HPDE6-E6E7 (cell line): Measurements from ENCODE around the gene GET3.
"Not testable (repeated sequence)": the region's sequence is repeated elsewhere in the genome, so short reads cannot be mapped to it uniquely, and the experiment has no call there.

ENCODE experiments used
- DNase-seq: peaks from one replicate; pipeline ENCODE4 v3.0.0; 2011; ENCODE audit warnings: missing footprints; ENCODE audit errors: extremely low spot score

The GET3 gene

DNA sequence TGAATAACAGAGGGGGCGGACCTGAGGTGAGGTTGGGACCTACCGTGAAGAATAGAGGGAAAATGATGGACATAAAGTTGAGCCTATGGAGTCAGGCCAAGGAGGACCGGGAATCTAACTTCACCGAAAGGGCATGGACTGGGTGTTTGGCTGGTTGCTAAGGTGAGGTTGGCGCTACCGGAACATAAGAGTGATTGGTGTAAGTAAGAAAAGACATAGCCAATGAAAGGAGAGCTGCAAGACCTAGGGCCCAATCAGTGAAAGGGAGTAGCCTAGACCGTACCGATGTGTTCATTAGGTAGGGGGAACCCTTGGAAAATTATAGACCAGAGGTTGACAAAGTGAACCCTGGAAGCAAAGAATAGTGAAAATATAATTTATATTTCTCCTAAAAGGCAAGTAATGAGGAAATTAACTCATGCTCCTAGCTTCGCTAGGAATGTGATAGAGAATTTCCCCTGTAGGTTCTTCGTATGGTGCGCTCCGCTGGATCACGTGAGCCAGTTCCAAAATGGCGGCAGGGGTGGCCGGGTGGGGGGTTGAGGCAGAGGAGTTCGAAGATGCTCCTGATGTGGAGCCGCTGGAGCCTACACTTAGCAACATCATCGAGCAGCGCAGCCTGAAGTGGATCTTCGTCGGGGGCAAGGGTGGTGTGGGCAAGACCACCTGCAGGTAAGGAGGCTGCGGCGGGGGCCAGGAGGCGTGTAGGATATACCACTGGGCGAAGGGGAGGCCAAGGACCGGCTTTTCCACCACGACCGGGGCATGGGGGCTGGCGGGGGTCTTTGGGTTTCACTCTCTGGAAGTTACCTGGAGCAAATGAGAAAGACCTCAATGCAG, at the start of gene GET3:
TSS of gene GET3 (plus strand) at position 503 of the 840 bp plus-strand sequence. CDS start at position 512, 9 bp downstream.
- peak; percentile 99 for DNase-seq

DNA sequence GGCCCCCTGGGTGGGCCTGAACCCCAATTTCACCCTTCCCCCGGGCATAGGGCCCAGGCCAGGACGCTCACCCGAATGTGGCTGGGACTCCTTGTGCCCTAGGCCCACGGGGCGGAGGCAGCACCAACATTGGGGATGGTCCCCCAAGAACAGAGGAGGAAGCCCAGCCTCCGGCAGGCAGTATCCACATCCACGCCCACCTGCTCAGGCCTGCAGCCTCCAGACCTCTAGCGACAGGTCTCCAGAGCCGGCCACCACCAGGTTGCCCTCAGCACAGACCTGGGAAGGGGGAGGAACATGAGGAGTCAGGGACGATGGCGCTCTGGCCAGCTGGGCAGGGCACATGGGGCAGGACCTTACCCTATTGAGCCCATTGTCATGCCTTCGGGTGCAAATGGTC, 48.3 kb upstream of the GET3 start:
- no peak for DNase-seq

DNA sequence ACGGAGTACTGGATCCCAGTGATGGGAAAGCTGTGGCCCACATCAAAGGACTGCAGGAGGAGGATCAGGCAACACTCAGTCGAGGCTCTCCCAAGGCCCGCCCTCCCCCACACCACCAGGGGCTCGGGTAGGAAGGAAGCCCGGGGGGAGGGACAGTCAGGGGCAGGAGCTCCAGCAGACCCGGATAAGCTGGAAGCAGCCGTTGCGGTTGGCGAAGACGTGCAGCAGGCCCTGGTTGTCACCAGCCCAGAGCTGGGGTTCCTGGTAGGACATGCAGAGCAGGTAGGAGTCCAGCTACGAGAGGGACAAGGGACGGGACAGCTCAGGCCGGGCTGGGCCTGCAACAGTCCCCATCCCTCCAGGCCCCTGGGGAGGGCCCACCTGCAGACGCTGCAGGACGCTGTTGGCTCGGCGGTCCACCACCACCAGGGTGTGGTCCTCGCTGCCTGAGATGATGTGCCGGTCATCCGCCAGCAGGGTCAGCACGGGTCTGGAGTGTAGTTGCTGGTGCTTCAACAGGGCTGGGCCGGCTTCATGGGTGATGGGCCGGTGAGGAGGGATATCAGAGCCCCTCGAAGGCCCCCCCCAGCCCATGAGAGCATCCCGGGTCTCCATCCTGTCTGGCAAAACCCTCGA, 47.6 kb upstream of the GET3 start:
- DNase-seq, result no peak

GRCh38 chr19:12692960-12693359, 44.3 kb upstream of the GET3 start:
- no peak for DNase-seq

GRCh38 chr19:12694641-12695040, 42.7 kb upstream of the GET3 start:
- no peak for DNase-seq

- DNase-seq, result no peak
Measured at GRCh38 chr19:12695096-12695495, 42.2 kb upstream of the GET3 start.

DNA sequence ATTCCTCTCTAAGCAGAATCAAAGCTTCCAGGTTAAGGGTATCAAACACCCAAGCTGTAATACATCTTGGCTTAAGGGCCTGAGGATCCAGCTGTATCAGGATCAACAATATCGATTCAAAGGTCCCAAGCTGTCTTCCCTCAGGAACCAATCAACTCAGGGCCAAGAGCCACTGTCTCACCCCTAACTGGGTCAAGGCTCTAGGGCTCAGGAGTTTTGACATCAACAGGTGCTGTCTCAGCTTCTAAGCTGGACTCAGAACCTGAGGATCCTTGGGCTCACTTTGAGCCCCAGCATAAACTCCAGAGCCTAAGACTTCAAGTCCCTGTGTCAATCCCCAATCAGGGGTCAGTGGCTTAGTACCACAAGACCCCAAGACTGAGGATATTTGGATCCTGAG, 41.8 kb upstream of the GET3 start:
- DNase-seq, result no peak

DNA sequence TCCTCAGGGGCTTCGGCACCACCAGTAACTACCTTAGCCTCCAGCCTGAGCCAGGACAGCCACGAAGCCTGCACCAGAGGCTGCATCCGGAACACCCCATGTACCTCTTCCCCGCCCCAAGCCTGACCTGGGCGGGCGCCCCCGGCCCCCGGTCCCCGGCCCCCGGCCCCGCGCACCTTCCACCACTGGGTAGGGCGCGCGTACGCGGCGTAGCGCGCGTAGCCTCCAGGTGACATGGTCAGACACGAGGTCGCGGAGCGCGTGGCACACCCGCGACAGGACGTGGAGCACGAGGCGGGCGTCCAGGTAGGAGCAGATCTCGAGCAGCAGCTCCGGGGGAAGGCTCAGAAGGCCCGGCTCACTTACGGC, 41.3 kb upstream of the GET3 start:
- DNase-seq, result no peak

- peak; percentile 93 for DNase-seq
Measured at GRCh38 chr19:12696366-12697335, 40.6 kb upstream of the GET3 start, which contains the start of gene FBXW9. FBXW9 (minus strand) TSS chr19:12696631; CDS start chr19:12696581, 50 bp downstream.

- DNase-seq, result not testable (repeated sequence)
Measured at GRCh38 chr19:12697425-12697824, 39.9 kb upstream of the GET3 start.

DNA sequence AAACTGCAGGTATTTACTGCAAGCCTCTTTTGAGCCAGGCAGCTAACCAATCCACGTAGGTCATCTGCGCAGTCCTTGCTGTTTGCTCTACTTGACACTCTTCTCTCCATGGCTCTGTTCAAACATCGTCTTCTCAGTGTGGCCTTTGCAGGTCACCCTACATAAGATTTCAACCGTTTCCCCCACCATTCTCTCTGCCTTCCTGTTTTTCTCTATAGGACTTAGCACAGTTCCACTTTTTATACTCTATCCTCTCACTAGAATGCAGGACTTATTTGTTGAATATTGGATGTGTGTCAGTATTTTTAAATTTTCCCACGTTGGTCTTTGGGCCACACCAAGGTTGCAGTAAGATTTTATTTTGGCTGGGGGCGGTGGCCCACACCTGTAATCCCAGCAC, 39.2 kb upstream of the GET3 start:
- no peak for DNase-seq

DNA sequence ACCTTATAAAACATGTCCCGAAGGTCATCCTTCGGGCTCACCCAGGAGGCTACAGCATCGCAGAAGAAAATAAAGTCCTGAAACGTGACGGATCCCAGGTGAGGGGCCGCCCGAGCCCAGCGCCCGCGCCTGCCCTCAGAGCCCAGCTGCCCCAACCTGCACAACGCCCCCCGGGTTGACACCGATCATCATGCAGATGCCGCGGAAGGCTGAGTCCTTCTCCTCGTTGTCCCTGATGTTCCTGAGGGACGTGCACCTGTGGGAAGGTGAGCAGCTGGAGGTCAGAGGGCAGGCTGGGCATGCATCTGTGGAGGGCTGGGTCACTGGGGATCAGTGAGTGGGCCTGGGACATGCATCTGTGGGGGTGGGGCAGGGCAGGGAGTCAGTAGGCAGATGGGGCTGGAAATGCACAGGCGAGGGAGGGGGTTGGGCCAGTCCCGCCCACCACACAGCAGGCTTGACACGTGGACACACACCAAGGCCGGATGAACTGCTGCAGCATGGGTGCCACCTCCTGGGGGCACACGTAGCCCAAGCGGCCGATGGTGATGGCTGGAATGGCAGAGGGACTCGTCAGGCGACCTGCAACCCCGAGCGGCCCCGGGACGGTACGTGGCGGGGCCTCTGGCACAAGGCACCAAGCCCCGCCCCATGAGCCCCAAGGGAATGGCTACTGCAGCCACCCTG, 35.6 kb upstream of the GET3 start:
- no peak for DNase-seq

GRCh38 chr19:12703046-12703445, 34.3 kb upstream of the GET3 start:
- no peak for DNase-seq

GRCh38 chr19:12705169-12705568, 32.1 kb upstream of the GET3 start:
- DNase-seq, result no peak

- DNase-seq, result no peak
Measured at GRCh38 chr19:12705654-12706331, 31.5 kb upstream of the GET3 start.

DNA sequence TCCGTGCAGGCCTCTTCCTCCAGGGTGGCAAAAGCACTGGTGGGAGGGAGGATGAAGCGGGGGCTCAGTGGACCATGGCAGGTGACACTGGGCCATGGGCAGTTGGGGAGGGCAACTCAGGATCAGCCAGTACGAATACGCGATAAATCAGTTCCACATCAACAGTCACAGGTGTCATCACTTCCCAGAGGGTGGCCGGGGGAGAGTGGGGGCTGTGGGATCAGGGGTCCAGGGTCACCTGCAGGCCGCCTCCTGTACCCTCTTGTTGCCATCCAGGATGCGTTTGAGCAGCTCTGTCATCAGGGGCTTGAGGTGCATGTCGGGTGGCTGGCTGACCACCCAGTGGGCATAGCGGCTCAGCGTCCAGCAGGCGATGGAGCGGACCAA, 31.0 kb upstream of the GET3 start:
- DNase-seq, result no peak

GRCh38 chr19:12708641-12709040, 28.7 kb upstream of the GET3 start:
- DNase-seq, result no peak

- no peak for DNase-seq
Measured at GRCh38 chr19:12711187-12711586, 26.1 kb upstream of the GET3 start.

- not testable (repeated sequence) for DNase-seq
Measured at GRCh38 chr19:12712077-12712476, 25.2 kb upstream of the GET3 start.

GRCh38 chr19:12713304-12713703, 24.0 kb upstream of the GET3 start:
- DNase-seq, result not testable (repeated sequence)

DNA sequence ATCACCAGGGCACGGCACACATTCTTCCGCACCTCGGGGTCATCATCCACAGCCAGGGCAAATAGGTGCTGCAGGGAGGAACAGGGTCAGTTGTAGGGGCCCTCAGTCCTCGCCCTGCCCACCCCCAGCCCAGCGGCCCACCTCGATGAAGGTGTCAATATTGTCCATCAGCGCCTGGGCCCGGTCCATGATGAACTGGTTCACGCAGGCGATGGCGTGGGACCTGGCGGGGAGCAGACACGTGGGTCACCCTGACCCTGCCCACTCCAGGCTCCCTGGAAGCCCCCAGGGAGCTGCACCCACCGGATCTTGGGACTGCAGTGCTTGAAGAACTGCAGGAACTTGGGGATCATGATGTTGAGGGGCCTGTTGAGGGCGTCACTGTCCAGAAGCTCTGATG, 22.2 kb upstream of the GET3 start:
- no peak for DNase-seq
